ENCODE measurements around the gene CRAT. TPM values are rescaled to one million over a fixed set of nuclear protein-coding genes. Genes with fewer than 3 reads are reported as not detected.
A peak's percentile ranks its signal among the peaks of the same experiment; 100 is the strongest.

Gene CRAT
- total RNA-seq, 1 experiment from 2014 or later = 38.8 TPM

GRCh38 chr9:129140397-129141065 is 29.9 kb upstream of the CRAT start:
- intact Hi-C loops (cut with micrococcal nuclease; ENCODE audit: unreplicated experiment) = no loop called here
- TF ChIP-seq TCF7L2 (IDR thresholded peaks at IDR 0.05; ENCODE audit: low read depth, low read length) (no peak), CTCF (IDR thresholded peaks at IDR 0.05) (no peak), SIN3A (IDR thresholded peaks at IDR 0.05; ENCODE audit: borderline replicate concordance, insufficient read depth, low read depth, low read length) (no peak), REST (IDR thresholded peaks at IDR 0.05; ENCODE audit: insufficient read depth in 1 of 2, low read depth in 2 of 2, low read length in 1 of 2) (no peak), POLR2AphosphoS5 (IDR thresholded peaks at IDR 0.05; ENCODE audit: low read depth, low read length) (no peak)
- POLR2A ChIA-PET = interaction anchor here (0.6 to 0.7 kb wide), 3 partner anchors 34 to 273 kb away, joined by 3 to 9 read pairs (median 3); no protein-coding TSS in a partner anchor
- Histone ChIP-seq H3K9me3 (ENCODE audit: control insufficient read depth, insufficient read depth, low read depth, low read length) (no peaks in the 10 kb centered on the region), H3K4me3 (ENCODE audit: low read depth in 2 of 2, low read length in 2 of 2) (peak overlapping the region; percentile 19 to 42), H3K36me3 (ENCODE audit: control insufficient read depth, insufficient read depth, low read length) (no peaks in the 10 kb centered on the region), H3K27me3 (ENCODE audit: control insufficient read depth, insufficient read depth, low read length) (no peaks in the 10 kb centered on the region), H3K4me1 (ENCODE audit: control insufficient read depth, insufficient read depth, low read length) (peaks cover 29% of the 10 kb centered on the region), H3K27ac (ENCODE audit: low read length) (peak overlapping the region; percentile 95)
- in situ Hi-C loops (cut with HindIII; ENCODE audit: low pct_unique_long_range_greater_than_20kb, low sequenced_read_pairs) = no loop called here
- DNase-seq (ENCODE audit: low read depth, low spot score) (no peak), ATAC-seq (peak; percentile 15)
- CTCF ChIA-PET = interaction anchor here (0.6 to 2.1 kb wide), 4 partner anchors 34 to 947 kb away, joined by 4 to 14 read pairs (median 4); no protein-coding TSS in a partner anchor
- no TSS peak for BruUV-seq (replicated peaks)

GRCh38 chr9:129139993-129140396 is 29.4 kb upstream of the CRAT start:
- BruUV-seq (replicated peaks) = no TSS peak
- no peaks in the 10 kb centered on the region for H3K36me3 ChIP-seq (ENCODE audit: control insufficient read depth, insufficient read depth, low read length)
- ChIA-PET POLR2A (interaction anchor here (0.6 to 0.7 kb wide), 4 partner anchors 34 to 273 kb away, joined by 3 to 10 read pairs (median 6); no protein-coding TSS in a partner anchor), CTCF (interaction anchor here (0.6 to 2.1 kb wide), 6 partner anchors 34 to 946 kb away, joined by 3 to 14 read pairs (median 4); no protein-coding TSS in a partner anchor)
- H3K4me1 ChIP-seq (ENCODE audit: control insufficient read depth, insufficient read depth, low read length) = peaks cover 28% of the 10 kb centered on the region
- H3K27ac ChIP-seq (ENCODE audit: low read length) = peak overlapping the region; percentile 95
- DNase-seq (ENCODE audit: low read depth, low spot score) = no peak
- H3K27me3 ChIP-seq (ENCODE audit: control insufficient read depth, insufficient read depth, low read length) = no peaks in the 10 kb centered on the region
- TF ChIP-seq SIN3A (IDR thresholded peaks at IDR 0.05; ENCODE audit: borderline replicate concordance, insufficient read depth, low read depth, low read length) (no peak), TCF7L2 (IDR thresholded peaks at IDR 0.05; ENCODE audit: low read depth, low read length) (no peak), REST (IDR thresholded peaks at IDR 0.05; ENCODE audit: insufficient read depth in 1 of 2, low read depth in 2 of 2, low read length in 1 of 2) (no peak), POLR2AphosphoS5 (IDR thresholded peaks at IDR 0.05; ENCODE audit: low read depth, low read length) (no peak; the same call in none of the 2 replicates), CTCF (IDR thresholded peaks at IDR 0.05) (no peak)
- ATAC-seq = peak; percentile 69
- H3K4me3 ChIP-seq (ENCODE audit: low read depth in 2 of 2, low read length in 2 of 2) = peak overlapping the region; percentile 19 to 42
- in situ Hi-C loops (cut with HindIII; ENCODE audit: low pct_unique_long_range_greater_than_20kb, low sequenced_read_pairs) = no loop called here
- intact Hi-C loops (cut with micrococcal nuclease; ENCODE audit: unreplicated experiment) = loop anchor here (10.0 kb wide), 1 partner anchor 475 kb away; no protein-coding TSS in a partner anchor
- no peaks in the 10 kb centered on the region for H3K9me3 ChIP-seq (ENCODE audit: control insufficient read depth, insufficient read depth, low read depth, low read length)
